Loucy (cell line): Measurements from ENCODE around the gene ZBTB3.

ENCODE experiments used
- EZH2phosphoT487 ChIP-seq: fragments of 200-600 bp; IDR thresholded peaks from 2 replicates; pipeline ENCODE4 v1.6.1; 2018; ENCODE audit warnings: antibody characterized with exemption, mild to moderate bottlenecking, moderate library complexity, borderline replicate concordance
- TF ChIP-seq, protein P1 (sequence below): fragments of 200-600 bp; sonication (generic); conservative IDR thresholded peaks from 2 replicates; pipeline ENCODE4 v1.5.1; 2014; ENCODE audit warnings: mild to moderate bottlenecking, antibody characterized with exemption, low read length

DNA sequence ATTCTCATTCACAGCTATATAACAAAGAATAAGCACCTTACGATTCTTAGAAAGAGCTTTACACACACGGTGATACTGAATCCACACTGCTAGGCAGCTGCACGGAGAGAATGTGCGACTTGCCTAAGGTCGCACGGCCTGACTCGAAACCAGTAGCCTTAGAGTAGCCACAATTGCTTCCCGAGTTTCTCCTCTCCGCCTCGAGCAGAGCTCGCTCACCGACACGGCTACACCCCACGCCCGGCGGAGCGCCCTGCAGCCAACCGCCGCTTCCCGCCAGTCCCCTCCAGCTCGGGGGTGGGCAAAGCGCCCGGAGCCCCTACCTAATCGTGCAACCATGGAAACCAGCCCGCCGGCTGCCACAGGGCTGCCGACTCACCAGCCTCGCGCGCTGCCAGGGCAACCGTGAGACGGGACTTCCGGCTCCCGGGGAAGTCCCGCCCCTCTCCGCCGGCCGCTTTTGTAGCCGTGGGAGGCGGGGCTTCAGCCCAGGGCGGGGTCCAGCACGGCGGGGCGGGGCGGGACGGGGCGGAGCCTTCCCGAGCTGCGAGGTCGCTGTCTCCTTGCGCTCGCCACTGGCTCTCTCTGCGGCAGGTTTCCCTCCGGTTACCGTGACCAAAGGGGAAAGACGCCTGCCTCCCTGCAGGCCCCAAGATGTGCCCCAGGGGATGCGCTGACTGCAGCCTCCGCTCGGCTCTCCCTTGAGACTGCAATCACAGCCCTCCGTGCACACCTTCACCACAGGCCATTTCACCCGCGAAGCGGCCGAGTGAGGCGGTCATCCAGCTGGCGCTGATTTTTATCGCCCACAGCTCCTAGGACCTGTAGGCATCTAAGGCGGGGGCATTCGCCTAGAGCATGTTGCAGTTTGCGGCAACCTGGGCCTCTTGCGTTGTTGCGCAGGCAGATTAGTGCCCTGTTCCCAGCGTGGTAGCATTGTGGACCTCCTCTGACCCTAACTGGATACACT is 47.8 kb downstream of the ZBTB3 start:
- TF ChIP-seq, protein P1, sequence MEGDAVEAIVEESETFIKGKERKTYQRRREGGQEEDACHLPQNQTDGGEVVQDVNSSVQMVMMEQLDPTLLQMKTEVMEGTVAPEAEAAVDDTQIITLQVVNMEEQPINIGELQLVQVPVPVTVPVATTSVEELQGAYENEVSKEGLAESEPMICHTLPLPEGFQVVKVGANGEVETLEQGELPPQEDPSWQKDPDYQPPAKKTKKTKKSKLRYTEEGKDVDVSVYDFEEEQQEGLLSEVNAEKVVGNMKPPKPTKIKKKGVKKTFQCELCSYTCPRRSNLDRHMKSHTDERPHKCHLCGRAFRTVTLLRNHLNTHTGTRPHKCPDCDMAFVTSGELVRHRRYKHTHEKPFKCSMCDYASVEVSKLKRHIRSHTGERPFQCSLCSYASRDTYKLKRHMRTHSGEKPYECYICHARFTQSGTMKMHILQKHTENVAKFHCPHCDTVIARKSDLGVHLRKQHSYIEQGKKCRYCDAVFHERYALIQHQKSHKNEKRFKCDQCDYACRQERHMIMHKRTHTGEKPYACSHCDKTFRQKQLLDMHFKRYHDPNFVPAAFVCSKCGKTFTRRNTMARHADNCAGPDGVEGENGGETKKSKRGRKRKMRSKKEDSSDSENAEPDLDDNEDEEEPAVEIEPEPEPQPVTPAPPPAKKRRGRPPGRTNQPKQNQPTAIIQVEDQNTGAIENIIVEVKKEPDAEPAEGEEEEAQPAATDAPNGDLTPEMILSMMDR: no peak
- no peak for TF ChIP-seq EZH2phosphoT487
